ENCODE data around the gene KCNB1.

DNA sequence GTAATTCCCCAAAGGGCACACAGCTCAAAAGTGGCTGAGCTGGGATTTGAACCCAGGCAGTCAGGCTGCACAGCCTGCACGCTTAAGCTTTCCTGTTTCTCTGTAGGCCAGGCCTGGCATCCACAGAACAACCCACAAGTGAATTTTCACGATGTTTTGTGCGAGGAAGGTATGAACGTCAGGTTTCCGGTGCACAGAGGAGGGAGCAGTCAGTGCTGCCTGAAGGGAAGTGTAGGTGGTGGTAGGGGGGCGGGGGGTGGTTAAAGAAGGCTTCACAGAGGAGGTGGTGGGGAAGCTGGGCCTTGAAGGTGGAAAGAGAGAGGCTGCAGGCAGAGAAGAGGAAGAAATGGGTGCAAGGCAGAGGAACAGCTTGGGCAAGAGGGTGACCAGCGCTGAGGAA, 14.1 kb downstream of the KCNB1 start:
- TF ChIP-seq, protein P1, sequence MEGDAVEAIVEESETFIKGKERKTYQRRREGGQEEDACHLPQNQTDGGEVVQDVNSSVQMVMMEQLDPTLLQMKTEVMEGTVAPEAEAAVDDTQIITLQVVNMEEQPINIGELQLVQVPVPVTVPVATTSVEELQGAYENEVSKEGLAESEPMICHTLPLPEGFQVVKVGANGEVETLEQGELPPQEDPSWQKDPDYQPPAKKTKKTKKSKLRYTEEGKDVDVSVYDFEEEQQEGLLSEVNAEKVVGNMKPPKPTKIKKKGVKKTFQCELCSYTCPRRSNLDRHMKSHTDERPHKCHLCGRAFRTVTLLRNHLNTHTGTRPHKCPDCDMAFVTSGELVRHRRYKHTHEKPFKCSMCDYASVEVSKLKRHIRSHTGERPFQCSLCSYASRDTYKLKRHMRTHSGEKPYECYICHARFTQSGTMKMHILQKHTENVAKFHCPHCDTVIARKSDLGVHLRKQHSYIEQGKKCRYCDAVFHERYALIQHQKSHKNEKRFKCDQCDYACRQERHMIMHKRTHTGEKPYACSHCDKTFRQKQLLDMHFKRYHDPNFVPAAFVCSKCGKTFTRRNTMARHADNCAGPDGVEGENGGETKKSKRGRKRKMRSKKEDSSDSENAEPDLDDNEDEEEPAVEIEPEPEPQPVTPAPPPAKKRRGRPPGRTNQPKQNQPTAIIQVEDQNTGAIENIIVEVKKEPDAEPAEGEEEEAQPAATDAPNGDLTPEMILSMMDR (IDR thresholded peaks at IDR 0.05), result no peak
- no peak for TF ChIP-seq POLR2A (IDR thresholded peaks at IDR 0.05)
- TF ChIP-seq POLR2AphosphoS5 (IDR thresholded peaks at IDR 0.05), result no peak

Measured in transverse colon (tissue), 4 donors.